GM12891 (cell line): ENCODE results near the gene CNIH2.

Source experiments
- POLR2A ChIP-seq: IDR thresholded peaks from 2 replicates; pipeline ENCODE4 v1.6.1; 2011; ENCODE audit warnings: low read depth, low read length, control low read depth
- POLR2AphosphoS5 ChIP-seq: IDR thresholded peaks from 2 replicates; pipeline ENCODE4 v1.6.1; 2011; ENCODE audit warnings: low read depth, low read length, control low read depth

GRCh38 chr11:66283461-66284105 lies 5.6 kb downstream of the CNIH2 start:
- TF ChIP-seq POLR2A (no peak), POLR2AphosphoS5 (no peak)
